Stimulated activated CD8-positive, alpha-beta memory T cell treated with anti-CD3 and anti-CD28 coated beads, Interleukin-15, amount 100 ng/mL, for 24 hours (primary cell): ENCODE results near the gene PMM1.
A peak's percentile ranks its signal among the peaks of the same experiment; 100 is the strongest.
"Not testable (repeated sequence)": the region's sequence is repeated elsewhere in the genome, so short reads cannot be mapped to it uniquely, and the experiment has no call there.

ENCODE experiments used
- DNase-seq: peaks from one replicate; pipeline ENCODE4 v3.0.0-alpha.2; 2020; ENCODE audit warnings: low read depth

The PMM1 gene

GRCh38 chr22:41589391-41590241 is at the start of gene PMM1:
PMM1 (minus strand) TSS chr22:41589840; CDS start chr22:41589805, 35 bp downstream.
- DNase-seq: peak; percentile 100

GRCh38 chr22:41638748-41639147 is 49.1 kb upstream of the PMM1 start:
- no peak for DNase-seq

GRCh38 chr22:41638124-41638523 is 48.5 kb upstream of the PMM1 start:
- DNase-seq: no peak

- not testable (repeated sequence) for DNase-seq
Observed at GRCh38 chr22:41637623-41638022, 48.0 kb upstream of the PMM1 start.

GRCh38 chr22:41636467-41636866 is 46.8 kb upstream of the PMM1 start:
- no peak for DNase-seq

GRCh38 chr22:41634610-41635009 is 45.0 kb upstream of the PMM1 start:
- not testable (repeated sequence) for DNase-seq

- DNase-seq: not testable (repeated sequence)
Observed at GRCh38 chr22:41631615-41632014, 42.0 kb upstream of the PMM1 start.

- not testable (repeated sequence) for DNase-seq
Observed at GRCh38 chr22:41631115-41631514, 41.5 kb upstream of the PMM1 start.

GRCh38 chr22:41625577-41625976 is 35.9 kb upstream of the PMM1 start:
- no peak for DNase-seq

GRCh38 chr22:41621911-41622179 is 32.2 kb upstream of the PMM1 start:
- DNase-seq: no peak

GRCh38 chr22:41621099-41621910 is 31.7 kb upstream of the PMM1 start, which contains the start of gene XRCC6:
XRCC6 (plus strand) TSS chr22:41621295; CDS start chr22:41622005, 710 bp downstream.
- DNase-seq: peak; percentile 99

GRCh38 chr22:41620589-41621098 is 31.0 kb upstream of the PMM1 start, which contains the start of gene DESI1:
DESI1 (minus strand) TSS chr22:41621043; CDS start chr22:41620839, 204 bp downstream.
- no peak for DNase-seq

GRCh38 chr22:41619979-41620588 is 30.4 kb upstream of the PMM1 start:
- DNase-seq: no peak

- DNase-seq: no peak
Observed at GRCh38 chr22:41613456-41613855, 23.8 kb upstream of the PMM1 start.

GRCh38 chr22:41612603-41613306 is 23.1 kb upstream of the PMM1 start:
- no peak for DNase-seq

- no peak for DNase-seq
Observed at GRCh38 chr22:41608386-41608785, 18.7 kb upstream of the PMM1 start.

- no peak for DNase-seq
Observed at GRCh38 chr22:41603873-41604332, 14.3 kb upstream of the PMM1 start.

- no peak for DNase-seq
Observed at GRCh38 chr22:41600976-41601375, 11.3 kb upstream of the PMM1 start.

GRCh38 chr22:41598891-41599635 is 9.4 kb upstream of the PMM1 start:
- DNase-seq: no peak

- no peak for DNase-seq
Observed at GRCh38 chr22:41598081-41598480, 8.4 kb upstream of the PMM1 start.

GRCh38 chr22:41597635-41597953 is 8.0 kb upstream of the PMM1 start:
- DNase-seq: no peak
